NCI-H1105 treated with DMSO at 0.1 percent for 48 hours (cell line): ENCODE results near the gene LPCAT3.
"Not testable (repeated sequence)": the region's sequence is repeated elsewhere in the genome, so short reads cannot be mapped to it uniquely, and the experiment has no call there.

Experiments used
- DNase-seq: peaks from one replicate; lab custom pipeline; 2025; lab: John Stamatoyannopoulos, UW

LPCAT3 gene

DNA sequence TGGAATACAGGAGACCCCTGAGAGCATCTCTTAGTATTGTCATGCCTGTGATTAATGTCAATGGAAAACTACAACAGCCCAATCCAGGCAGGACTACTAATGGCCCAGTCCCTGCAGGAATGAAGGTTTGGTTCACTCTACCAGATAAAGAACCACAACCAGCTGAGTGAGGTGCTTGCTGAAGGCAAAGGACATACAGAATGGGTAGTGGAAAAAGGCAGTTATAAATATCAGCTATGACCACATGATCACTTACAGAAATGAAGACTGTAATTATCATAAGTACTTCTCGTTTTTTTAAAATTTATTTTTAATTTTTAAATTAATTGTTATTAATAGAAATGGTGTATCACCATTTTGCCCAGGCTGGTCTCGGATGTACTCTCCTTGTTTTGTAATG, 17.2 kb upstream of the LPCAT3 start:
- DNase-seq, result no peak

DNA sequence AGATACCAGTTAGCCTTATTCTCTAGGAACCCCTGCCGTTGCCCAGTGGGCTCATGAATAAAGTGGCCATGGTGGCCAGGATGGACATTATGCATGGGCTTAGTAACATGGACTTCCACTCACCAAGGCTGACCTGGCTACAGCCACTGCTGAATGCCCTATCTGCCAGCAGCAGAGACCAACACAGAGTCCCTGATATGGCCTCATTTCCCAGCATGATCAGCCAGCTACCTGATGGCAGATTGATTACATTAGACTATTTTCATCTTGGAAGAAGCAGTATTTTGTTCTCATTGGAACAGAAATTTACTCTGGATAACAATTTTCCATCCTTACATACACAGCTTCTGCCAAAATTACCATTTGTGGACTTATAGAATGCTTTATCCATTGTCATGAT, 16.2 kb upstream of the LPCAT3 start:
- no peak for DNase-seq

DNA sequence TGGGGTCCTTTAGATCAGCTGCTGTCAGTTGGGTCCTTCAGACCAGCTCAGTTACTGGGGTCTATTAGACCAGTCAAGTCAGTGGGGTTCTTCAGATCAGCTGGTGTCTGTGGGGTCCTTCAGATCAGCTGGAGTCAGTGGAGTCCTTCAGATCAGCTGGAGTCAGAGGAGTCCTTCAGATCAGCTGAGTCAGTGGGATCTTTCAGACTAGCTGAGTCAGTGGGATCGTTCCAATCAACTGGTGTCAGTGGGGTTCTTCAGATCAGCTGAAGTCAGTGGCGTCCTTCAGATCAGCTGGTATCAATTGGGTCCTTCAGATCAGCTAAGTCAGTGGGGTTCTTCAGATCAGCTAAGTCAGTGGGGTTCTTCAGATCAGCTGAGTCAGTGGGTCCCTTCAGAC, 14.7 kb upstream of the LPCAT3 start:
- no peak for DNase-seq

DNA sequence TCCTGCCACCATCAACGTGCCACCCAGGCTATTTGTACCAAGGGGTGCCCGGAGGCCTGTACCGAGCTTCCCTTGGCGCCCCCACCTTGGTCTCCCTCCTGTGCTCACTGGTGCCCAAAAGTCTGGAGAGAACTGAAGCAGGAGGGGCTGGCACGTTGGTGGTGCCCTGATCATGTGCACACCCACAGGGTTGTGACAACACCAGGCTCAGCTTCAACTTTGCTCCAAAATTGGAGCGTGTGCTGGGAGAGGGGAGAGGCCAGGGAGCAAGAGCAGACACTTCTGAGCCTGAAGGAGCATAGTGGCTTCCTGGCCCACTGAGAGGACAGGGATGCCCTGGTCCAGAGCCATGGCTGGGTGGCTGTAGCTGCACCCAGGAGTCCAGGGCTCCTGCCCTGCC, 13.0 kb upstream of the LPCAT3 start:
- no peak for DNase-seq

DNA sequence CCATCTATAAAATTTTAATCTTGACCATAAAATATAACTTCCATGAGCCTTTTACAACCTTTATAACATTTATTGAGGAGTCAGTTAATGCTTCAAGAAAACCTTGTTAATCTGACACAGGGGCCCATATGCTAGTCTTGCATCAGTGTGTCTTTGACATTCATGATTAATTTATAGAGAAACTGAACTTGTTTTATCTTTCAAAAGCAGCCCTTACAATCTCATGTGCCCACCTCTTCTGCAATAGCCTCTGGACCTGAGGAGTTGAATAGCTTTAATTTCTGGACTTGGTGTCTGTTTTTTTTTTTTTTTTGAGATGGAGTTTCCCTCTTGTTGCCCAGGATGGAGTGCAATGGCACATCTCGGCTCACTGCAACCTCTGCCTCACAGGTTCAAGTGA, 8.6 kb upstream of the LPCAT3 start:
- no peak for DNase-seq

DNA sequence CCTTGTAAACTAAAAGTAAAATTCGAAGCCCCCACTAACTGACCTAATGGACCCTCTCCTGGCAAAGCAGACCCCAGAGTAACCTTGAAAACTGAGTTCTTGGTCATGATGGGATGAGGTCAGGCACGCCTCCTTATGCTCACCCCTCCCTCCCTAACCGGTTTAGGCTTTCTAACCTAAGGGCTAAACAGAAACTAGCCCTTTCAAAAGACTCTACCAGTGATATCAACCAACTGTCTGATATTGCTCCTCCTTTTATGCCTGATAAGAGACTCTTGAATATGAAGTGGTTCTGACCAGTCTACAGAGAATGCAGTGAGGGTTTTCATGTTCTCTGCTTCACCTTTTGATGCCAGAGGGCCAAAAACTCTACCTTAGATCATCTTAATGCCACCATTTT, 4.8 kb upstream of the LPCAT3 start:
- DNase-seq, result no peak

DNA sequence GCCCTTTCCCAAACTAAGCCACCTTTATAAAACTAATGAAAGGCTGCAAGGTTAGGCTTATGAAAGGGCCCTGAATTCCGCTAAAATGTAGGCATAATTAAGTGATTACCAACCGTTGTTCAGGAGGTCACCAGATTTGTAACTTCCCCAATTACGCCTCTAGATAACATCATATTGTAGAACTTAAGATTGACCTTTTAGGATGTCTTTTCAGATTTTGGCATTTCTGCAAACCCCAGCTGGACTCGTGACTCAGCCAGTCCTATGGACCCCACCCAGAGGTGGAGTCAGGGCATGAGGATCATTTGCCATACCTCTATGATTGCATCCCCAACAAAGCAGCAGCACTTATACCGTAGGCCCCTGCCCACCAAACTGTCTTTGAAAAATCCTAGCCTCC, 3.7 kb upstream of the LPCAT3 start:
- DNase-seq, result no peak

DNA sequence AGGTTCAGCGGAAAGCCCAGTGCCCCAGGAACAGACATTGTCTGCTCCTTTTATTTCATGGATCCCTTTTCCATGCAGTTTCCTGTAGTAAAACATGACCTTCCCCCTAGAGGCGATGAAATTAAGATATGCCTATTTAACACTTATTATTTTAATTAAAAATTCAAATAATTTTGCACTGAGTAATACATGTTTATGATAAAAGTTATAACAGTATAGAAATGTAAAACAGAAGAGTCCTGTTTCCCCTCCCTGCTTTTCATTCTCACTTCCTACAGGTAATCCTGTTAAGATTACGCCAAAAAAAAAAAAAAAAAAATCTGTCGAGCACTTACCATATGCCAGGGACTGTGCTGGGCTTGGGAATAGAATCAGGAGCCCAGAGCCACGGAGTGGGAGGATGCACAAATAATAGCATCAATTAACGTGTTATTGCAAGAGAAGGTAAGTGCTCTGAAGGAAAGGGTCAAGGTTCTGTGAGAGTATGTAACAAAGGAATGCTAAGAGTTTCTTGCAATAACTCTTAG, 830 bp upstream of the LPCAT3 start:
- peak; percentile 48 for DNase-seq

DNA sequence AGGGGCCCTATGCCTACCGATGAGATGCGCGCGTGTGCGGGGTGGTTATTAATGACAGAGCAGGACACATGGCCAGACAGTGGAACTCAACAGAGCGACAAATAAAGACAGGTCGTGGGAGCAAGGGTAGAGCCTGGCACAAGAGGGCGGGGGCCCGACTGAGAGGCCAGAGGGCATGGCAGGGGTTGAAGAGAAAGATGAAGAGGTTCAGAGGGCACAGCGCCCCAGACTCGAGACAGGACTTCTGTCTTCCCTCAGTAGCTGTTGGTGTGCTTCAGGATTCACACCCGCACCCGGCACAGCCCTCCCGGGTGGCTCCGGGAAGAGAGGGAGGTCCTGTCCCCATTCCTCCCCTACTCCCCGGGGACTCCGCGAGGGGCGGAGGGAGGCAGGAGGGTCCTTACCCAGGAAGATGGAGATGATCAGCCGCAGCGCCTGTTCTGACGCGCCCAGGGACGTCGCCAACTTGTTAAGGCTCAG, 366 bp downstream of the LPCAT3 start:
- DNase-seq, result no peak

DNA sequence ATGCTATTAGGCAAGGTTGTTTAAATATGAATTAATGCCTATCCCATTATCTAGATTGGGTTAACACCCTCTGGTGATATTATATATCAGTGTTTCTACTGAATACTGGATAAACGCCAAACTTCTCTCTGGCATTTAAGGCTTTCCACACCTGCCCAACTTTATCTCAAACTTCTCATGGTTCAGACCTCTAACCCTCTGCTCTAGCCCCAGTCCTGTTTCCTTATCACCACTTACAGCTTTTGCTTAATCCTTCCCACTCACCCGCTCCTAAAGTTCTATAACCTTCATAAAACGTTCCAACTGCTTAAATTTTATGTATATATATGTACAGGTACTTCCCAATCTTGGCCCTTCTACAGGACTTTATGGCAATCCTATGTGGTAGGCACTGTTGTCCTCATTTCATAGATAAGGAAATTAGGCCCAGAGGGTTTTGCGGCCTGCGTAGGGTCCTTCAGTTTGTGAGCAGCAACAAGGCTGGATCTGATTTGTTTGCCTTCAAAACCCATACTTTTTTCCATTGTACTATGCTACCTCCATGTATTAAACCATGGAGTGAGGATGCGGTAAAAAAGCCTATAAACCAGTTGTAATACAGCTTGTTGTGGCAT, 1.2 kb downstream of the LPCAT3 start:
- no peak for DNase-seq

DNA sequence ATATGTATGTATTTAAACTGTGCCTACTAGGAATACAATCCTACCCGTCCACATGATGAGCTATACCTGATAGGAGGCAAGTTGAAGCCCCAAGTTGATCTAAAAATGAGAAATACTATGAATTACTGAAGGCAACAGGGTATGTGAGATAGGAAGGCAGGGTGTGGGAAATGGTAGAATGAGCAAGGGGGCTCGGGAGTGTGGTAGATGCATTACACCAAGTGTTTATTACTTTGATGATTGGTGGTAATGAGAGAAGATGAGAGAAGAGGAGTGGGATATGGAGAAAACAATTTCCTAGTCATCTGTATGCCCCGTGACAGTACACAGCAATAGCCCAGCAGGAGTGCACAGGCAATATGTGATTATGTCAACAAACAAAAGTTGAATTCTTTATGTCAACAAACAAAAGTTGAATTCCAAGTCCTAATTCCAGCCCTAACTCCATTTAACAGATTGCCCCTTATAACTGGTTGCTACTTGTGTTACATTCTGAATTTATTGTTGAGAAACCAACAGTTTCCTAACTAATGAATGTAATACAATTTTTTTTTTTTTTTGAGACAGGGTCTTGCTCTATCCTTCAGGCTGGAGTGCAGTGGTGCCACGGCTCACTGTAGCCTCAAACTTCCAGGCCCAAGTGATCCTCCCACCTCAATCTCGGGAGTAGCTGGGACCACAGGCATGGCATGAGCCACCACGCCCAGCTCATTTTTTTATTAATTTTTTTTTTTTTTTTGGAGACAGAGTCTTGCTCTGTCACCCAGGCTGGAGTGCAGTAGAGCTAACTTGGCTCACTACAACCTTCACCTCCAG, 2.5 kb downstream of the LPCAT3 start:
- no peak for DNase-seq

DNA sequence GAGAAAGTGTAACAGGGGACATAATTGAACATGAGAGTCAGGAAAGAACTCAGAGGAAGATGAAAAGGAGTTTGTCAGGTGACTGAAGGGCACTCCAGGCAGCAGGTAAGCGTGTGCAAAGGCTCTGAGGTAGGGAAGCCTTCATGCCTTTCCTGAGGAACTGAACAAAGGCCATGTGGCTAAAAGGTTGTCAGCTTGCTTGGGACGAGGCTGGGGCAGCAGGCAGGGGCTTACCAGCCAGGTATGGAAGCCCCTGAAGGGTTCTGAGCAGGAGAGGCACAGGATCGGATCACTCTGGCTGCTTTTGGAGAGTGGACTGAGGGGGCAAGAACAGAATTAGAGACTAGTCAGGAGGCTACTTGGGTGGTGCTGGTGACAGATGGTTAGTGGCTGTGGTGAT, 5.2 kb downstream of the LPCAT3 start:
- DNase-seq, result no peak

DNA sequence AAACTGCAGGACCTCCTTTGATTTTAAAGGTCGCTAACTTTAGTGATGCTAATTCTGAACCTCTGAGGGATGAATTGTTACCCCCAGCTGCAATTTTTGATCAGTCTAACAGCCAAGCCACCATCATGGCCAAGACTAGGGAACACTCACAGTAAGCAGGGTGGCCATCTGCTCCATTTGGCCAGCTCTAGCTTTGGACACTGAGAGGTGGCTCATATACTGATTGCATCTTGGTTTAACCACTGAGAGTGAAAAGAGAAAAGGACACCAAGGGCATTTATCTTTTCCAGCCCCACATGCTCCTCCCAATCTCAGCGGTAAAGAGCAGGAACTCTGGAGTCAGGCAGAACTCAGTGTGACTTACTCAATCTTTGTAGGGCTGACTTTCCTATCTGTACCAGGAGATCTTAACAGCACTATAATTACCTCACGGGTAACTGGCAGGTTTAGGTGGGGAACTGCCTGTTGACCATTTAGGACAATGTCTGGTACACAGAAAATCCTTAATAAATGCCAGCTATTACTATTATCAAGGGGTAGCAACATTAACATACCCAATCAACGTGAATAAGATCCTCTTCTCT, 6.2 kb downstream of the LPCAT3 start:
- no peak for DNase-seq

DNA sequence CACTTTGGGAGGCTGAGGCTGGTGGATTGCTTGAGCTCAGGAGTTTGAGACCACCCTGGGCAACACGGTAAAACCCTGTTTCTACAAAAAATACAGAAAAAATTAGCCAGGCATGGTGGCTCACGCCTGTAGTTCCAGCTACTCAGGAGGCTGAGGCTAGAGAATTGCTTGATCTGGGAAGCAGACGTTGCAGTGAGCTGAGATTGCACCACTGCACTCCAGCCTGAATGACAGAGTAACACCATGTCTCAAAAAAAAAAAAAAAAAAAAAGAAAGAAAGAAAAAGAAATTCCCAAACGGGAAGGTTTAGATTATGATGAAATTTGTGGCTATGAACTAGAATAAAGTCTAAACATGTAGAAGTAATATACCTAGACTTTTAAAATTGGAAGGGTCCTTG, 6.9 kb downstream of the LPCAT3 start:
- not testable (repeated sequence) for DNase-seq

DNA sequence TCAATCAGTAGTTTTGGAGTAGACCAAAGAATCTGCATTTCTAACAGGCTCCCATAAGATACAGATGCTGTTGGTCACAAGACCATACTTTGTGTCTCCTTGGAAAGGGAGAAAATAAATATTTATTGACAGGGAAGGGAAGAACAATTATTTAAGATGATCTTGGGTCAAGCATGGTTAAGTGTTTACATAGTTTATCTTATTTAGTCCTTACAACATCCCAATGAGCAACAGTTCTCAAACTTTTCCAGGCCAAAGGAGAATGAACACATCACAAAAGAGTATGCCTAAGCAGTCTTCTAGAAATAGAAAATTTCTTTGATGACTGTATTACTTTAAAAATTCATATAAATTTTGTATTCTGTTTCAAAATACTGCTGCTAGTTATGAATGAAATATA, 8.8 kb downstream of the LPCAT3 start:
- DNase-seq, result no peak

DNA sequence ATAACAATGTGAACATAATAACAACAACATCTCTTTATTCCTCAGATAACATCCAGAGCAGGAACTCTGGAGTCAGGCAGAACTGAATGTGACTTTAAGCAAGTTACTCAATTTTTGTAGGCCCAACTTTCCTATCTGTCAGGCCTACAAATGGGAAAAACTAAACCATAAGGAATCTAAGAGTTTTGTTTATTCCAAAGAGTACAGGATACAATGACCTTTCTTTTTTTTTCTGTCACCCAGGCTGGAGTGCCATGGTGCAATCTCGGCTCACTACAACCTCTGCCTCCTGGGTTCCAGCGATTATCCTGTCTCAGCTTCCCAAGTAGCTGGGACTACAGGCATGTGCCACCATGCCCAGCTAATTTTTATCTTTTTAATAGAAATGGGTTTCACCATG, 9.4 kb downstream of the LPCAT3 start:
- no peak for DNase-seq

DNA sequence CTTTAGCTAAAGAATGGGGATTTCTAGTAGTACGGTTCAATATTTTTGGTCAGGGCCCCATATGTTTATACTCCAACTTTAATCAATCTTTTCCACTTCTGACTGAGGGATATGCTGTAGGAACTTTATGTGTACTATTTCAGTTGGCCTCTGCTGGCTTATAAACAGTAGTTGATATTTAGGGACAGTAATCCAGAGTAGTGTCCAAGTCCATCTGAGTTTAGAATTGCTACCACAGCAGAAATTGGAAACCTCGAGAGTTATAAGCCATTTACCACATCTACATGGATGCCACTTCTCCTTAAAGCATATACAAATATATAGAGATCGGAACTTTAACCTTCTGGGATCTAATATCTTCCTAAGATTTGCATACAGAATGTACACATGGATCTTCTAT, 11.6 kb downstream of the LPCAT3 start:
- DNase-seq, result no peak

DNA sequence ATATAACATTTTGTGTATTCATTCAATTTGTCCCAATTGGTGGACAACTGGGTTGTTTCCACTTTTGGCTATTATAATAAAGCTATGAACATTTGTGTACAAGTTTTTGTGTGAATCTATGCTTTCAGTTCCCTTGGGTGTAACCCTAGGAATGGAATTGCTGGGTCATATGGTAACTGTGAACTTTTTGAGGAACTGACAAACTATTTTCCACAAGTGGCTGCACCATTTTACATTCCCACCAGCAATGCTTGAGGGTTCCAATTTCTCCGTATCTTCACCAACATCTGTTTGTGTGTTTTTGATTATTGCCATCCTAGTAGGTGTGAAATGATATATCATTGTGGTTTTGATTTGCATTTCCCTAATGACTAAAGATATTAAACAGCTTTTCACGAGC, 13.0 kb downstream of the LPCAT3 start:
- no peak for DNase-seq

DNA sequence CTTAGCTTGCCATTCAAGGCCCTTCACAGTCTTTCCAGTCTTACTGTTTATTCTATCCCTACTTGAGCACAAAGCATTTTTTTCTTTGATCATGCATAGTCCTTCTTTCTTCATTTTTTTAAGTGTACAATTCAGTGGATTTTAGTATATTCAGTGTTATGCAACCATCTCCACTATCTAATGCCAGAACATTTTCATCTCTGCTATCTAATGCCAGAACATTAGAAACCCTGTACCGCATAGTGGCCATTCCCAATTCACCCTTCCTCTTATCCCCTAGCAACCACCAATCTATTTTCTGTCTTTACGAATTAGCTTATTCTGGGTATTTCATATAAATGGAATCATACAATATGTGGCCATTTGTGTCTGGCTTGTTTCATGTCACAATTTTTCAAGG, 13.4 kb downstream of the LPCAT3 start:
- DNase-seq, result no peak

DNA sequence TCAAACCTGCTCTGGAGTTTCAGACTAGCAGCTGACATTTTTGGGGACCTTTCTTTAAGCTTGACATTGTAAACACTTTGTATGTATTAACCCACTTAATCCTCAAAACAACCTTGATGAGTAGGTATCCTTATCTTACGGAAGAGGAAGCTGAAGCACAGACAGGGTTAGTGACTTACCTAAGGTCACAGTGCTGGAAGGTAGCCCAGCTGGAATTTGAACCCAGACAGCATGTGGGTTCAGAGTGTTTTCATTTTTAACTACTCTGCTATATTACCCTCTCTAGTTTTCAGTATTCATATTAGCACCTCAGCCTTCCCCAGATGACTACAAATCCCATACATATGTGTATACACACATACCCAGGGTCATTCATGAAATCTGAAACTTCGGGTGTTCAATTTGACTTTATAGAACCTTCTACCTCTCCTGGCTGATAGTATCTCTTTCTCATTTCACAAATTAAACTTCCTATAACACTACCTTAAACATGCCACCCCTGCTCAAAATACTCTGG, 13.9 kb downstream of the LPCAT3 start:
- DNase-seq, result no peak

DNA sequence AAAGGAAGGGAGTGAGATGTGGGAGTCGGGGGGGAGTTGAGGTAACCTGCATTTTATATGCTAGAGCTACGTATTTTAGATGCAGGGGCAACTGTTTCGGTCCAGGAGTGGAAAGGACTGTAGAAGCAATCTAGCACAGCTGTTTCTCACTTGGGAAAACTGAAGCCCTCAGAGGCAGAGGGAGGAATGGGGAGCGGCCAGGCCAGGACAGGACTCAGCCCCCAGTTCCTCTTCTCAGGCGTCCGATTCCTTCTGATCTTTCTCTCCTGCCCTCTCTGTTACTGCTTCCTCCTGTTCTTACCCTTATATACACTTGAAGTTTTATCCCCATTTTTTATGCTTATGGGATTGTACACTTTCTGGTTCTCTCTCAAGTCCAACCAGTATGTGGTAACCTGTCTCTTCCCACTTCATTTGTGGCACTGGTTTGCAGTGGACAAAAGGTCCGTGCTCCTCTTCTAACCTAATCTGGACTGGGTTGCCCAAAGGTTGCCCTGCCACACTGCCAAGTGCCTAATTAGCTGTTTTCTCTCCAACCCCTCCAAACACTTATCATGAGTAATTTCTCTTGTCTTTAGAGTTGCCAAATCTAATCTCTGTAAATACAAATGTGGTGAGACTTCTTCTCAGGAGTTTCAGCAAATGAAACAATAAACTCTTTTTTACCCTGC, 16.2 kb downstream of the LPCAT3 start:
- DNase-seq, result no peak

DNA sequence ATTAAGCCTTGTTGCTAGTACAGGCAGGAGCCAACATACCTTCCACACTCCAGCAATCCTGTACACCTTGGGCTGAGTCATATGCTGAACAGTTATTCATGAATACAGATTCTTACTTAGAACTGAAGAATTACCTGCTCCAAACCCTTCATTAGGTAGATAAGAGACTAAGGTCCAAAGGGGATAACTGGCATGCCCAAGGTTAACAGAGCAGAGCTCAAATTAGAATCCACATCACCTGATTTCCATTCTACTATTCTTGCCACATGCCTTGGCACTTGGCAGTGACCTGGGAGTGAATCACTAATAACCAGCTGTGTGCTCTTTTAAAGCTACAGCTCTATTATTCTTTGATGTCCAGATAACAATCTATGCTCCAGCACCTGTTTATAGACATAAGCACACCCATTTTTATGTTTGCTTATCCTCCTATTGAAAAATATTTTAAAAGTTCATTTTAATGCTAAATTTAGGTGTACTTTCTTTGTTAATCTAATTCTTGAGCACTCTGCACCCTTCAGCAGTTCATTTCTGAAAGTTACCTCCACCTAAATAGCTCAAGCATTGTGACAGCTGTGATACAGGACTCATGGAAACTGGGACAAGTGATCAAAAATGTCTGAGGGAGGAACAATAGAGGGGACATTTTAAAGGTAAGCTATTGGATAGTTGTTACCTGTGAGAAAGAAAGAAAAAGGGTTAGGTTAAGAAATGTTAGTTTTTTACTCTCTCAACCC, 19.4 kb downstream of the LPCAT3 start:
- no peak for DNase-seq
